SK-N-SH (cell line): ENCODE data around the gene SYNDIG1L. TPM values are rescaled to one million over a fixed set of nuclear protein-coding genes. Genes with fewer than 3 reads are reported as not detected.
A peak's percentile ranks its signal among the peaks of the same experiment; 100 is the strongest.

ENCODE experiments used
- CTCF ChIA-PET: fragments of 300-600, 350-600 bp; formaldehyde crosslinking; extraction: SDS; loops from one replicate; lab custom pipeline; 2021; lab: Yijun Ruan, JAX
- POLR2A ChIA-PET: fragments of 350-600 bp; sonication (Branson Sonifier 250); formaldehyde crosslinking; extraction: SDS; loops from one replicate; lab custom pipeline; 2020; ENCODE audit warnings: antibody characterized with exemption, inconsistent platforms; lab: Yijun Ruan, JAX
- DNase-seq: peaks from one replicate; pipeline ENCODE4 v3.0.0; 2012
- H2AFZ ChIP-seq: fragments of 200-600 bp; sonication (generic); 2 replicates; pipeline ENCODE4 v1.8.1; 2016; ENCODE audit warnings: antibody characterized with exemption, mild to moderate bottlenecking, low read depth
- H3F3A ChIP-seq: fragments of 200-600 bp; sonication (generic); replicated peaks from 2 replicates; pipeline ENCODE3; 2016; ENCODE audit warnings: antibody characterized with exemption, mild to moderate bottlenecking; ENCODE audit not compliant: insufficient read depth
- H3K27ac ChIP-seq, 2 experiments: fragments of 200-500 bp in 1 of 2; fragments of 200-600 bp in 1 of 2; sonication (Bioruptor generic) in 1 of 2; sonication (generic), shearing (Covaris generic) in 1 of 2; 2 replicates each; pipeline versions ENCODE4 v1.5.1 to v1.6.1; 2014 to 2016; ENCODE audit warnings: low read depth in 2 of 2, inconsistent platforms in 1 of 2, low read length in 1 of 2, mild to moderate bottlenecking in 1 of 2, mixed read lengths in 1 of 2
- H3K27me3 ChIP-seq: fragments of 200-600 bp; sonication (generic), shearing (Covaris generic); 2 replicates; pipeline ENCODE4 v1.6.1; 2016; ENCODE audit warnings: mixed run types; ENCODE audit not compliant: insufficient read depth
- H3K36me3 ChIP-seq, 2 experiments: fragments of 200-500 bp in 1 of 2; fragments of 200-600 bp in 1 of 2; sonication (Bioruptor generic) in 1 of 2; sonication (generic) in 1 of 2; replicated peaks in 1 of 2; 2 replicates each; pipeline versions ENCODE3 to v1.5.1; 2014 to 2016; ENCODE audit warnings: low read length in 1 of 2, mild to moderate bottlenecking in 1 of 2; ENCODE audit not compliant: insufficient read depth in 2 of 2, control insufficient read depth in 1 of 2
- H3K4me1 ChIP-seq, 2 experiments: fragments of 200-500 bp in 1 of 2; fragments of 200-600 bp in 1 of 2; sonication (Bioruptor generic) in 1 of 2; sonication (generic), shearing (Covaris generic) in 1 of 2; 2 replicates each; pipeline versions ENCODE4 v1.5.1 to v1.6.1; 2014 to 2016; ENCODE audit warnings: low read depth in 1 of 2, low read length in 1 of 2, mixed run types in 1 of 2; ENCODE audit not compliant: insufficient read depth in 2 of 2, control insufficient read depth in 1 of 2
- H3K4me2 ChIP-seq: fragments of 200-600 bp; sonication (generic), shearing (Covaris generic); 2 replicates; pipeline ENCODE4 v1.6.1; 2017; ENCODE audit warnings: mixed run types
- H3K4me3 ChIP-seq, 2 experiments: fragments of 200-500 bp in 1 of 2; fragments of 200-600 bp in 1 of 2; sonication (Bioruptor generic) in 1 of 2; sonication (generic), shearing (Covaris generic) in 1 of 2; 2 replicates each; pipeline versions ENCODE4 v1.5.1 to v1.8.1; 2014 to 2016; ENCODE audit warnings: low read depth in 2 of 2, inconsistent platforms in 1 of 2, low read length in 1 of 2, mild to moderate bottlenecking in 1 of 2, mixed read lengths in 1 of 2, moderate library complexity in 1 of 2
- H3K79me2 ChIP-seq: fragments of 200-600 bp; sonication (generic); 2 replicates; pipeline ENCODE4 v1.8.1; 2017; ENCODE audit warnings: mild to moderate bottlenecking; ENCODE audit not compliant: insufficient read depth
- H3K9ac ChIP-seq: fragments of 200-600 bp; sonication (generic); 2 replicates; pipeline ENCODE4 v1.6.1; 2017; ENCODE audit warnings: mixed run types
- H3K9me2 ChIP-seq: fragments of 200-600 bp; sonication (generic); 2 replicates; pipeline ENCODE4 v1.6.1; 2017; ENCODE audit warnings: mixed run types
- H3K9me3 ChIP-seq: fragments of 200-600 bp; sonication (generic); 2 replicates; pipeline ENCODE4 v1.6.1; 2017; ENCODE audit warnings: mixed run types, mild to moderate bottlenecking, moderate library complexity
- H4K20me1 ChIP-seq: fragments of 200-600 bp; sonication (generic); 2 replicates; pipeline ENCODE4 v1.6.1; 2017; ENCODE audit warnings: mild to moderate bottlenecking, mixed run types; ENCODE audit not compliant: insufficient read depth
- FOXJ3 ChIP-seq: sonication (generic); formaldehyde crosslinking; IDR thresholded peaks from 2 replicates; pipeline ENCODE4 v1.5.1; 2020; ENCODE audit warnings: mild to moderate bottlenecking, missing genetic modification reagents
- GATA2 ChIP-seq: sonication (generic); formaldehyde crosslinking; IDR thresholded peaks from 2 replicates; pipeline ENCODE4 v1.5.0; 2020; ENCODE audit warnings: mild to moderate bottlenecking, missing genetic modification reagents
- NFIC ChIP-seq: IDR thresholded peaks from 2 replicates; pipeline ENCODE4 v1.4.0; 2012; ENCODE audit warnings: borderline replicate concordance
- TAF1 ChIP-seq: IDR thresholded peaks from 2 replicates; pipeline ENCODE4 v1.6.1; 2012; ENCODE audit warnings: low read depth, mild to moderate bottlenecking, low read length, moderate library complexity, borderline replicate concordance
- TCF12 ChIP-seq: IDR thresholded peaks from 2 replicates; pipeline ENCODE4 v1.4.0; 2012
- WGBS: methylation state at CpG from one replicate; pipeline ENCODE4 v1.1.6; 2017; ENCODE audit warnings: low lambda C conversion rate; 5-methylcytosine and 5-hydroxymethylcytosine counted together
- polyA plus RNA-seq, 3 experiments: library from polyadenylated mRNA; depleted of rRNA; stranded (reverse); fragments of >200 nt; gene quantifications; 2 replicates each; pipeline ENCODE4 v1.2.3, GENCODE V29; 2012
- TF ChIP-seq, protein P1 (sequence below): fragments of 150-350 bp; IDR thresholded peaks from 2 replicates; pipeline ENCODE4 v1.6.1; 2017; ENCODE audit warnings: antibody characterized with exemption, low read length, low read depth, borderline replicate concordance
- TF ChIP-seq, protein P2 (sequence below): IDR thresholded peaks from 2 replicates; pipeline ENCODE4 v1.6.1; 2012; ENCODE audit warnings: mild to moderate bottlenecking, low read depth, low read length, moderate library complexity
- TF ChIP-seq, protein P3 (sequence below): IDR thresholded peaks from 2 replicates; pipeline ENCODE4 v1.4.0; 2012; ENCODE audit warnings: low read depth

Gene SYNDIG1L
- polyA plus RNA-seq, 1 of the 3 experiments (the other 2 are of a cell fraction): not detected

DNA sequence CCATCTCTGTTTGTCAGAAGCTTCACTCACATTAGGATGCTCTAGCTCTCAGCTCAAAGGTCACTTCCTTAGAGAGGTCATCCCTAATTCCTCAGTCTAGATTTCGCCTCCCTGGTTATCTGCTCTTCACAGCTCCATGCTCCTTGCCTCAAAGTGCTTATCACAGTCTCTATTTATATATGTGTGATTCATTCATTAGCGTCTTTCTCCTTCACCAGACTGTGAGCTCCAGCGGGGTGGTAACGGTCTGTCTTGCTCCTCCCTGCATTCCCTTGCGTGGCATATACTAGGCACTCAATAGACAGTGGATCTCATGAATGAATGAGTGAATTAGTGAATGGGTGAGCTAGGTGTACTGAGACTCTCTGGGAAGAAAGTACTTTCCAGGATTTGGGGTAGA lies 6.9 kb downstream of the SYNDIG1L start:
- H3K9me2 ChIP-seq: no peaks in the 10 kb centered on the region
- H3K27ac ChIP-seq: no peak overlapping the region
- H3K79me2 ChIP-seq: no peaks in the 10 kb centered on the region
- no peak for DNase-seq
- no peak overlapping the region for H3K4me3 ChIP-seq
- no peaks in the 10 kb centered on the region for H3K36me3 ChIP-seq
- no peaks in the 10 kb centered on the region for H4K20me1 ChIP-seq
- TF ChIP-seq, protein P1, sequence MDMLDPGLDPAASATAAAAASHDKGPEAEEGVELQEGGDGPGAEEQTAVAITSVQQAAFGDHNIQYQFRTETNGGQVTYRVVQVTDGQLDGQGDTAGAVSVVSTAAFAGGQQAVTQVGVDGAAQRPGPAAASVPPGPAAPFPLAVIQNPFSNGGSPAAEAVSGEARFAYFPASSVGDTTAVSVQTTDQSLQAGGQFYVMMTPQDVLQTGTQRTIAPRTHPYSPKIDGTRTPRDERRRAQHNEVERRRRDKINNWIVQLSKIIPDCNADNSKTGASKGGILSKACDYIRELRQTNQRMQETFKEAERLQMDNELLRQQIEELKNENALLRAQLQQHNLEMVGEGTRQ: no peak
- no peak for TF ChIP-seq FOXJ3 (CRISPR knock-in tag)
- TF ChIP-seq, protein P2, sequence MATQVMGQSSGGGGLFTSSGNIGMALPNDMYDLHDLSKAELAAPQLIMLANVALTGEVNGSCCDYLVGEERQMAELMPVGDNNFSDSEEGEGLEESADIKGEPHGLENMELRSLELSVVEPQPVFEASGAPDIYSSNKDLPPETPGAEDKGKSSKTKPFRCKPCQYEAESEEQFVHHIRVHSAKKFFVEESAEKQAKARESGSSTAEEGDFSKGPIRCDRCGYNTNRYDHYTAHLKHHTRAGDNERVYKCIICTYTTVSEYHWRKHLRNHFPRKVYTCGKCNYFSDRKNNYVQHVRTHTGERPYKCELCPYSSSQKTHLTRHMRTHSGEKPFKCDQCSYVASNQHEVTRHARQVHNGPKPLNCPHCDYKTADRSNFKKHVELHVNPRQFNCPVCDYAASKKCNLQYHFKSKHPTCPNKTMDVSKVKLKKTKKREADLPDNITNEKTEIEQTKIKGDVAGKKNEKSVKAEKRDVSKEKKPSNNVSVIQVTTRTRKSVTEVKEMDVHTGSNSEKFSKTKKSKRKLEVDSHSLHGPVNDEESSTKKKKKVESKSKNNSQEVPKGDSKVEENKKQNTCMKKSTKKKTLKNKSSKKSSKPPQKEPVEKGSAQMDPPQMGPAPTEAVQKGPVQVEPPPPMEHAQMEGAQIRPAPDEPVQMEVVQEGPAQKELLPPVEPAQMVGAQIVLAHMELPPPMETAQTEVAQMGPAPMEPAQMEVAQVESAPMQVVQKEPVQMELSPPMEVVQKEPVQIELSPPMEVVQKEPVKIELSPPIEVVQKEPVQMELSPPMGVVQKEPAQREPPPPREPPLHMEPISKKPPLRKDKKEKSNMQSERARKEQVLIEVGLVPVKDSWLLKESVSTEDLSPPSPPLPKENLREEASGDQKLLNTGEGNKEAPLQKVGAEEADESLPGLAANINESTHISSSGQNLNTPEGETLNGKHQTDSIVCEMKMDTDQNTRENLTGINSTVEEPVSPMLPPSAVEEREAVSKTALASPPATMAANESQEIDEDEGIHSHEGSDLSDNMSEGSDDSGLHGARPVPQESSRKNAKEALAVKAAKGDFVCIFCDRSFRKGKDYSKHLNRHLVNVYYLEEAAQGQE: no peak
- TF ChIP-seq, protein P3, sequence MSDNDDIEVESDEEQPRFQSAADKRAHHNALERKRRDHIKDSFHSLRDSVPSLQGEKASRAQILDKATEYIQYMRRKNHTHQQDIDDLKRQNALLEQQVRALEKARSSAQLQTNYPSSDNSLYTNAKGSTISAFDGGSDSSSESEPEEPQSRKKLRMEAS: no peak
- no peak for TF ChIP-seq NFIC
- no peak for TF ChIP-seq TAF1
- H3K27me3 ChIP-seq: peaks cover 12% of the 10 kb centered on the region; the same call in 1 of the 2 replicates
- H3F3A ChIP-seq: no peaks in the 10 kb centered on the region
- no peak overlapping the region for H3K9ac ChIP-seq
- POLR2A ChIA-PET: no interaction called here
- no peaks in the 10 kb centered on the region for H3K9me3 ChIP-seq
- H2AFZ ChIP-seq: no peak overlapping the region
- 45% methylated on average over 5 of the region's 5 CpGs for WGBS
- H3K4me1 ChIP-seq: peaks cover 0 to 6% of the 10 kb centered on the region in 2 experiments; a peak in 1 of 4 replicates
- H3K4me2 ChIP-seq: no peak overlapping the region
- CTCF ChIA-PET: interaction anchor here (0.6 to 1.1 kb wide), 4 partner anchors 19 to 210 kb away, joined by 3 to 4 read pairs (median 4); no protein-coding TSS in a partner anchor

DNA sequence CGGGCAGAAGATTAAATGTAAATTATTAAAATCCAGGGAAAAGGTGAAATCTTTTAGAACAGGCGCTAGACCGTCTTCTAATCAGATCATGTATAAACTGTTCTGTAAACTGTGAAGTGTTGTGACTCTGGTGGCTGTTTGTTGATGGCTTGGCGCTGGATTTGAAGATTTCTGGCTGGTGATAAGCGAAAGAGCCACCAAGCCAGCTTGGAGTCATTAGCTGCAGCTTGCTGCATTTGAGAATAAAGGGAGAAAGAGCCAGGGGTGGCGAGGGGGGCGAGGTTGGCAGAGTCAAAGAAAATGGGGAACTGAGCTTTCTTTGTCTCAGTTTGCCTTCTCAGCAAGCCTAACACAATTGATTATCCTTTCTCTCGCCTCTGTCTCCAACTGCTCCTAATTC lies 8.0 kb downstream of the SYNDIG1L start:
- H3K27ac ChIP-seq: no peak overlapping the region
- peak; percentile 65 for TF ChIP-seq GATA2
- no peak for TF ChIP-seq TCF12
- WGBS: 10% methylated on average over 8 of the region's 8 CpGs
- DNase-seq: peak; percentile 49
- H3K4me2 ChIP-seq: no peak overlapping the region
- CTCF ChIA-PET: interaction anchor here (1.1 kb wide), 1 partner anchor 61 kb away, joined by 3 read pairs; no protein-coding TSS in a partner anchor
- no peak overlapping the region for H3K4me3 ChIP-seq
- H3F3A ChIP-seq: no peaks in the 10 kb centered on the region
- no peaks in the 10 kb centered on the region for H3K9me2 ChIP-seq
- POLR2A ChIA-PET: no interaction called here
- no peaks in the 10 kb centered on the region for H3K36me3 ChIP-seq
- H2AFZ ChIP-seq: no peak overlapping the region
- no peaks in the 10 kb centered on the region for H3K79me2 ChIP-seq
- no peaks in the 10 kb centered on the region for H3K9me3 ChIP-seq
- H4K20me1 ChIP-seq: no peaks in the 10 kb centered on the region
- H3K27me3 ChIP-seq: peaks cover 12% of the 10 kb centered on the region; the same call in 1 of the 2 replicates
- H3K4me1 ChIP-seq: peaks cover 0 to 6% of the 10 kb centered on the region in 2 experiments; a peak in 1 of 4 replicates
- H3K9ac ChIP-seq: no peak overlapping the region
